GM12872 (cell line): Measurements from ENCODE around the gene SEPTIN11.

Experiments used
- CTCF ChIP-seq: IDR thresholded peaks from 3 replicates; pipeline ENCODE4 v1.5.1; 2011; ENCODE audit warnings: low read depth, mild to moderate bottlenecking, low read length, moderate library complexity; ENCODE audit not compliant: insufficient read depth

Gene SEPTIN11

GRCh38 chr4:76962406-76963130, 13.0 kb downstream of the SEPTIN11 start:
- no peak for TF ChIP-seq CTCF

- TF ChIP-seq CTCF: no peak
Observed at GRCh38 chr4:76963131-76963750, 13.7 kb downstream of the SEPTIN11 start.

GRCh38 chr4:76964769-76965168, 15.2 kb downstream of the SEPTIN11 start:
- TF ChIP-seq CTCF: no peak

- no peak for TF ChIP-seq CTCF
Observed at GRCh38 chr4:76965866-76966579, 16.5 kb downstream of the SEPTIN11 start.

GRCh38 chr4:76968937-76969336, 19.4 kb downstream of the SEPTIN11 start:
- no peak for TF ChIP-seq CTCF

GRCh38 chr4:76969495-76969894, 19.9 kb downstream of the SEPTIN11 start:
- TF ChIP-seq CTCF: no peak

- no peak for TF ChIP-seq CTCF
Observed at GRCh38 chr4:76969941-76970529, 20.5 kb downstream of the SEPTIN11 start.
